IPS-NIHi7 (cell line): ENCODE results near the gene PUM2.

ENCODE experiments used
- DNase-seq: peaks from one replicate; pipeline ENCODE4 v3.0.0; 2012; ENCODE audit warnings: mixed read lengths; ENCODE audit errors: extremely low spot score

Gene PUM2

DNA sequence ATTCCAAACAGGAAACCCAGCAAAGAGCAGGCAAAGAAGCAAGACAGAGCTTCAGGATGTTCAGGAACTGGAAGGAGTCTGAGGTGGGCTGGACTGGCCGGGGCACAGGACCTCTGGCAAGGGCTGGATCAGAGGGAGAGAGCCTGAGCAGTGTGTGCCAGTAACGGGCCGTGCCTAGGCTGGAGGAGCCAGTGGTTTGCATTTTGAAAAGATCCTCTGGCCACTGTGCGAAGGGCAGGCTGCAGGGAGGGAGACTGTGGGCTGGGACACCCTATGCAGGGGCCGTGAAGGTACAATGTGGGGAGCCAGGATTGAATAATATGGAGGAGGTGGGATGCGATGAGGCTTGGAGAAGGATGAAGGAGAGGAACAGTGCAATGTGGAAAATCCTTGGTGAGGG, 119.5 kb downstream of the PUM2 start:
- DNase-seq = peak; percentile 4

DNA sequence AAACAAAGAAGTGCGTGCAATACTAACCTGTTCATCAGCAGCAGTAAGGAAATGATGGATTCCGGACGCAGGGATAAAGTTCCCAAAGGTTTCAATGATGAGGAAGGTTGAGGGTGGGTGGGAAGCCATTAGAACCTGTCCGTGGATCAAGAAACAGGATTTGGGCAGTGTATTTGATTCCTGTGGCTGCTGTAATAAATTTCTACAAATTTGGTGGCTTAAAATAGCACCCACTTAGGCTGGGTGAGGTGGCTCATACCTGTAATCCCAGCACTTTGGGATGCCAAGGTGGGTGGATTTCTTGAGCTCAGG, 120.6 kb downstream of the PUM2 start:
- no peak for DNase-seq

DNA sequence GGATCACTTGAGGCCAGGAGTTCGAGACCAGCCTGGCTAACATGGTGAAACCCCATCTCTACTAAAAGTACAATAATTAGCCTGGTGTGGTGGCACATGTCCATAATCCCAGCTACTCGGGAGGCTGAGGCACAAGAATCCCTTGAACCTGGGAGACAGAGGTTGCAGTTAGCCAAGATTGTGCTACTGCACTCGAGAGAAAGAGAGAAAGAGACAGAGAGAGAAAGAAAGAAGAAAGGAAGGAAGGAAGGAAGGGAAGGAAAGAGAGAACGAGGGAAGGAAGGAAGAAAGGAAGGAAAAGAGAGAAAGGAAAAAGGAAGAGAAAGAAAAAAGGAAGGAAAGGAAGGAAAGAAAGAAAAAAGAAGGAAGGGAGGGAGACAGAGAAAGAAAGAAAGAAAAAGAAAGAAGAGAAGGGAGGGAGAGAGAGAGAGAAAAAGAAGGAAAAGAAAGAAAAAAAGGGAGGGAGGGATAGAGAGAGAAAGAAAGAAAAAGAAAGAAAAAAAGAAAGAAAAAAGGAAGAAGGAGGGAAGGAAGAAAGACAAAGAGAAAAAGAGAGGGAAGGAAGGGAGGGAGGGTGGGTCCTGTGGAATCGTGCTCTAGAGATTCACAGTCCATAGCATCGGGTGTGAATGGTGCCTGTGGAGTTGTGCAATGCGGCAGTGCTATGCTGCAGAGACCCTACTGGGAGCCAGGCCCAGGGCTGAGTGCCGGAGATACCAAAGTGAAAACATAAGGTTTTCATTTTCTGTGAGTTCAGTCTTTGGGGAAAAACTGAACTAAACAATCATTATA, 121.1 kb downstream of the PUM2 start:
- no peak for DNase-seq

DNA sequence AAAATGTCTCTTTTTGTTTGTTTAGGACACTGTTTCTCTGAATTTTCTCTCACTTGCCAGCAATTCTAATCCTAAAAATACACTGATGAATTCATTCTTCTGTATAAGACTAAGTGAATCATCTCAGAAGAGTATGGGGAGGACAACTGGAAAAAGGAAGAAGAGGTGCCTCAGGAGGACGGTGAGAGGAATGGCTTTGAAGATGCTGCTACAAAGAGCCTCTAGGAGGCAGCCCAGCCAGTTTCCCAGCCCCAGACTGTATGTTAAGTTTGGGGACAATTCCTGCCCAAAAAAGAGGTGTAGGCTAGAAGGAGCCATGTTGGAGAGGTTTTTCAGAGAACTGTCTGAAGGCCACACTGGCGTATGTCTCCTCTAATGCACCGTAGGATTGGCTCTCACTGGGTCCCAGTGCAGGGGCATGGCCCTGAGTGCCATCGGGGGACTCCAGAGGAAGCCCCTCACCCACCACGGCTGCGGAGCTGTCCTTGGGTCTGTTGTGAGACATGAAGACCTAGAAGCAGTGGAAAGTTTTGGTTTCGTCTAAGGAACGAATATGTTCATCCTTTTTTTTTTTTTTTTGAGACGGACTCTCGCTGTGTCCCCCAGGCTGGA, 122.6 kb downstream of the PUM2 start:
- DNase-seq = peak; percentile 9

DNA sequence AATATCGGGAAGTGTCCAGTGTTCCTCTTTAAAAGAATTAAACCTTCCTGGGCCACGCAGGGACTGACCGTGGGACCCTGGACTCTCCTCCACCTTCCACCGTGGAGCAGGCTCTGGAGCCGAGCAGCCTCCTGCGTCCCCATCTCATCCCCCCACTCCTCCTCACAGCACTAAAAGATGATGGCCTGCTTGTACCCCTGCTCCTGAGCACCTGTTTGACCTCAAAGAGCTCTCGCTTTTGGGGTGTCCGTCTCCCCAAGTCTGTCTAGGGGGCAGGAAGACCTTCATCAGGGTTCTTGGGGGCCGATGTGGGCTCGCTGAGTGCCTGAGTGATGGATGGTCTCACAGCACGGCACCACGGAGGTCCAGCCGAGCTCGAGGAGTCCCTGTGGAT, 124.5 kb downstream of the PUM2 start:
- DNase-seq = no peak

DNA sequence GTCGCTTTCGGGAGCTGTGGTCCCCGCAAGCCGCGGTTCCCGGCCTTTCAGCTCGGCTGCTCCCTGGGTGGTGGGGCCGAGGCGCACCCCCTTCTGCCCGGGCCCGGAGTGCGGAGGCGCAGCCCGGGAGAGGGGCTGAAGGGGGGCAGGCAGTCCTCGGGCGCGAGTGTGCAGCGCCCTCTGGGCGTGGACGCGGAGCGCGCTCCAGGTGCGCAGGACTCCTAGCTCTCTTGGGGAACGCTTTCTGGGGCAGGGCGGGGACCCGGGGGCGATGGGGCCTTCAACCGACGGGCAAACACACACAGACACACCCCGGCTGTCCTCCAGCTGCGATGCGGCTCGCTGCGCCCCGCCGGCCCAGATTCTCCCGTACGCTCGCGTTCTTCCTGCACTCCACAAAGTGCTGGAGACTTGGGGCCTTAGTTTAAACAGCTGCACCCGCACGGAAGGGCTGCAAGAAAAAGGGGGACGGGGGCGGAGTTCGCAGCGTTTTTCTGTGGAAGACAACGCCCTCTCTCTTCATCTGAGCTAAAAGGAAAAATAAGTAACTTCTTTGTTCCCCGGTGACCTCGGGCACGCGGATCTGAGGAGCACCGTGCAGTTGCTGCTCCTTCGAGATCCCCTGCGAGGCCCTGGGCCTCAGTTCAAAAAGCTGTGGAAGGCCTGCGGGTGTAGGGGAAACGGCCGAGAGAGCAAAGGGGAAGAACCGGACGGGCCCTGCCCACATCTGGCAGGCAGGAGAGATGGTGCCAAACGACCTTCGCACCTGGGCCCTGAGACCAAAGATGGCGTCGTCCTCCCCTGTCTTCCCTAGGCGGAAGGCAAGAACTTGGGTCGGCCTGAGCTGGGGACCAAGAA, 125.1 kb downstream of the PUM2 start:
- peak; percentile 73 for DNase-seq

DNA sequence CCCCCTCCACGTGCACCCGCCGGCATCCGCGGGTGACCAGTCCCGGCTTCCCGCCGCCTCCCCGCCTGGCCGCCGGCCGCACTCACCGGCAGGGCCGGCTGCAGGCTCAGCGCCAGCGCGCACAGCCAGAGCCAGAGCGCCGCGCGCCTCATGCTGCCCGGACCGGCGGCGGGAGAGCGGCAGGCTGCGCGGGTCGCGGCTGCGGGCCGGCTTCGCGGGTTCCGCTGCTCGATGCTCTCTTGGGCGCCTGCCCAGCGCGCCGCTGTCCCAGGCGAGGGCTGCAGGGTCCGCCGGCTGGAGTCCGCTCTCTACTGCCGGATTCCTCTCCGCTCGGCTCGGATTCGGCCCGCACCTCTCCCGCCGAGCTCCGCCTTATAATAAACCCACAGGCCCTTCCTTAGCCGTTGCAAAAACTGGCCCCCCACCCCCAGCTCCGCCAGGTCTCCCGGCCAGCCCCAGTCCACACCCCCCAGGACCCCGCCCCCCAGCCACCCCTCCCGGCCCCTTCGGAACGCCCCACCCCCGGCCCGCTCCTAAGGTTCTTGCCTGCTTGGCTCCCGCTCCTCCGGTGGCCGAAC, 125.8 kb downstream of the PUM2 start, which contains the start of gene SDC1:
SDC1 (minus strand) TSS at position 415 of the 578 bp plus-strand sequence; CDS start at position 152, 263 bp downstream.
- peak; percentile 59 for DNase-seq

DNA sequence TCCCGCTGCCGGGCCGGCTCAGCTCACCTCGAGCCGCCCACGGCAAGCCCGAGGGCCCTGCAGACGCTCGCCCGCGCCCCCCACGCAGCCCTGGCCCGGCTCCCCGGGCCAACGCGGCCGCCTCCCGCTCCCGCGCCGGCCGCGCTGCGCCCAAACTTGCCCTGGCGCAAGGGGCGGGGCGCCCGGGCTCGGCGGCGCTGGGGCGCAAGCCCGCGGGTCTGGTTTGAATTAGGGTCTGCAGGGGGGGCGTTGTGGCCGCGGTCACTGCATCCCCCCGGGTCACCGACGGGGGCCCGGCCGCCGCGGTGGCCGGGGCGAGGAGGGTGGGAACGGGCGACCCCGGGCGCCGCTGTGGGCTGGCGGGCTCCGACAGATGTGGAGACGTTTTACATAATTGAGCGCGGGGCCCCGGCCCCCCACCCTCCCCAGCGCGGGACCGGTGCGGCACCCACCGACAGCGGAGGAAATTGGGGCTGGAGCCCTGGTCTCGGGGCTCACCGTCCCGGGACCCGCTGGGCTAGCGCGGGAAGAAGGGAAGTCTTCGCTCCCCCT, 126.4 kb downstream of the PUM2 start:
- no peak for DNase-seq

DNA sequence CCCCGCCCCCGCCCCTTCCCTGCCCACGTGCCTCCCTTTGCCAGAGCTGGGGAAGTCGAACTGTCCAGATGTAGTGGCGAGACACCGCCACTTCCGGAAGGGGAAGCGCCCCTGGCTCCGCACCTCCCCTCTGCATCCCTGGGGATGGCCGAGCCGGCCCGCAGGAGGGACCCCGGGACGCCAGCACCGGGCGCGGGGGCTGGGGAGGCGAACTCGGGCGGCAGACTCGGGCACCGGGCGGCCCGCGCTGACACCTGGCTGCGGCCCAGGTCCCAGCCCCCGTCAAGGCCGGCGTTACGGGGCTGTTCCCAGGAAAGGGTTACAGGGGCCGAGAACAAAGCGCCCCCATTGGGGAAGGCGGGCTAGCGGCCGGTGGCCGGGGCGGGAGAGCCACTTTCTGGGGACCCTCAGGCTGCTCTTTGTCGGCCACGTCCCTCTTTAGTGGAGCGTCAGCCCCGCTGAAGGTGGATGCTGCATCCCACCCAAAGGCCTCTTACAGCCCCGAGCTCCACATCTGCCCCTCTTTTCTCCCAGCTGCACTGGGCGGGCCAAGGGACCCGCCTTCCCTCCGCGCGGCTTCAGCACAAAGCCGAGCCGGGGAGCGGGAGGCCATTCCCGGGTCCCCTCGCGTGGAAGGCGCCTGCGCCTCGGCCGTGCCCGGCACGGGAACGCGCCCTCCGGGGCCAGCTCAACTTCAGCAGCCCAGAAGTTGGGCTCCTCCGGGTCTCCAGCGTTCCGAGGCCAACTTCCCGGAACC, 127.1 kb downstream of the PUM2 start:
- DNase-seq = peak; percentile 59

DNA sequence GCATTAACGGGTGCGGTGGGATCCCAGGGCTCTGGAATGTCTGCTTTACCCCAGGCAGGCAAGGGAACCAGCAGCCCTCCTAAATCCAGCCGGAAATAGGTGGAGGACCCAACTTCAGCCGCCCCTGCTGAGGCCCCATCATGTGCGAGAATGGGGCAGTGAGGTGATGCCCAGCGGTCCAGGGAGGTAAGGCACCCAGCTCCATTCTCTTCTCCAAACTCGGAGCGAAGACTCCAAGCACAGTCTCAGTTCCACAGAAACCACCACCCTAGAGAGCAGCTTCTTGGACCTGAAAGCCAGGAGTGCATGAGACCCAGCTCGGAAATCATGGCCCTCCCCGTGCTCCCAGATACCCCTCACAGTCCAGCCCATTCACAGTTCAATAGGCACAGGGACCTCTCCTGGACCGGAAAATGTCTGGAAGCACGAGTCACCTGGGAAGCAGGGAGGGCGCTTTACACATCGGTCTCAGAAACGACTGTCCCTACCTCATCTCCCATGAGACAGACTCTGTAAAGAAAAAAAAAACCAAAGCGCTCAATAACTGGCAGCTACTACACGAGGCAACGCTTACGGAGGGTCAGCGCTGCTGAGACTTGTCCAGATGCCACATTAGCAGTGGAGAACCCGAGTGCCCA, 127.8 kb downstream of the PUM2 start:
- no peak for DNase-seq

DNA sequence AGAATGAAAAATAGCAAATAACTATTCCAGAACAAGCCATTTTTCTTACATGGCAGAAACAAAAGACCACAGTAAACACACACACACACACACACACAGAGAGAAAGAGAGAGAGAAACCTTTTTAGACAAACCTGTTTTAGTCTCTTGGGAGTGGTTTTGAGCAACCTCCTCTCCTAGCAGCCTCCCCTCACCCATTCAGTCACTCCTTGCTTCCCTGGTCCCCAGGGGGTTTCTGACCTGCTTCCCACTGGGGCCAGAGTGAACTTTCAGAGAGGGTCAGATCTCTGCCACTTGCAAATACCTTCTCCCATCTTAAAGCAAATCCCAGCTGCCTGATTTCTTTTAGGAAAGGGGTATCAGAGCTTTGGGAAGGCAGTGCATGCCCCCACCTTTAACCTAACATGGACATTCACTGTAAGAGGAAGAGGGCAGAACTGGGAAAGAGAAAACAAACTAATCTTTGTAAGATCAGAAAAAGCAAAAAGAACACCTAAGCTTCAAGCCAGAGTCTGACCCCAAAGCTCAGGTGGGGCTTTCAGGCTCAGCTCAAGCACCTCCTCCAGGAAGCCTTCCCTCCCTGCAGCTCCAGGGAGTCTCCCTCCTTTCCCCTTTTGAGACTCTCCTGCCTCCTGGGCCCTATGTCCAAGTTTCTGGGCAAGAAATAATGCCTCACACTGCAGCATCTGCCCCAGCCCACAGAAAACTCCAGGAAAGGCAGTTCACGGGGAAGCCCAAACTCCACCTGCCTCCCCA, 128.5 kb downstream of the PUM2 start:
- DNase-seq = no peak

DNA sequence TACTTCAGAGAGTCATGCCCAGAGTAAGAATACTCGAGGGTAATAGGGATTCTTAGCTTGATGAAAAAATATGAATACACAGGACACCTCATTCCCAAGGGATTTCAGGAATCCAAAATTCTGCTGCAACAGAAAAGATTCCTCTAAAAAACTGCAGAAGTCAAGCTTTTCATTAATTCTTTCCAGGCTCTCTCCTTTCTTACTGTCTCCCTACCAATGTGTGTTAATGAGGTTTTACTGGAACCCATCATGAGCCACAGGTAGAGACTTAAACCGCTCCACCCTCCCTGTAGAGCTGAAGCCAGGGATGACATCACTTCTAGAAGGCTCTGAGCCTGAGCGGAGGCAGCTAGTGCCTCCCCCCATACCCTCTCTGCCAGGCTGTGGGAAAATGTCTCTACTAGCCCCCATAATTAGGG, 129.1 kb downstream of the PUM2 start:
- DNase-seq = no peak

DNA sequence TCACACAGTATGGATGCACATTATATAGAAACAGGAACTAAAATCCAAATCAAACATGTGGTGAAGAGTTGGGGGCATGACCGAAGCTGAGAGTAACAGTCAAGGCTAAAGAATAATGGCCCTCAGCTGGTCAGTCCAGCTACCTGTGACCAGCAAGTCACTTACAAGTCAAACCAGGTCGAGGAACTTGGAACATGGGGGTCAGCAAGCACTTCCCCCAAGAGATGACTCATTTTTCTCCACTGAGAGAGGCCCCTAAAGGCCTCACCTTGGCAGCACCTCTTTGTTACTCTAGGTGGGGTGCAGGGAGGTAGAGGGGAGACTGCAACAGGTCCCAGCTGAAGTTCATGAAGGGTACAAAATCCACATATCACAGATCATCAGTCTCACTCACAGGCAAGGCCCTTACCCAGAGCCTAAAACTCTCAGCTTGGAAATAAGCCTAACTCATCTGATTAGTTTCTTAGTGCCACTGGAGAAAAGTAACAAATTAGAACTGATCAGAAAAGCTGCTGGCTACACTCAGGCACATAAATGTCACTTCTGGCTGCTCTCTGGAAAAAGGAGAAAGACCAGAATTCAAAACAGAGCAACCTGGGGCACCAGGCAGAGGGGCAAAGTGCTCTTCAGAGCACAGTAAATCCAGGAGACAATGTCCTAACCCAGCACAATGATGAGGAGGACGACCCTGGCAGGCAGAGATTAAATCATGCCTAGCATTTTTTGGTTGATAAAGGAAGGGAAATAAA, 129.7 kb downstream of the PUM2 start:
- DNase-seq = no peak

DNA sequence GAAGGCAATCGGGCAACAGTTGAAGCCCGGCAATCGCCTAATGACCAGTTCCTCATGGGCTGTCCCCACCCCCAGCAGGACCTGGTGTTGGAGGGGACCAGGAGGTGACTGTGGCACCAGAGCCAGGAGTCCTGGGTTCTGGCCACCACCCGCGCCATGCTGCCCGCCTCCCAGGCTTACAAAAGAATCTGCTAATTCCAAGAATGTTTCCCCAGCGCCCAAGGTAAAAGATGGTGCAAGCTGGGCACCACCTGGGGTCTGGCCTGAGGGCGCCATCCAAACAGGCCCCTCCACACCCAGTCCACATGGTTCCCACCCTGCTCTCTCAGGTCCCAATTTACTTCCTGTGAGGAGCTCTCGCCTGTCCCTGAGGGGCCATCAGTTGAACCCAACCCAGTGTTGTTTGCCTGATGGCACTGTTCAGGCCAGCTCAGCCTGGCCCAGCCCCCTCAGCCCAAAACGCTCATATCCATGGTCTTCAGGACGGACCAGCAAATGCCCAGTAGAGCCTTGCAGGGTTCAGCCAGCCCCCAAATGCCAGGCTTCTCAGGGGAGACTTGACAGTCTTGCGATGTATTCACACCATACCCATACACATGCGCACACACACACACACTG, 130.8 kb downstream of the PUM2 start:
- DNase-seq = no peak

DNA sequence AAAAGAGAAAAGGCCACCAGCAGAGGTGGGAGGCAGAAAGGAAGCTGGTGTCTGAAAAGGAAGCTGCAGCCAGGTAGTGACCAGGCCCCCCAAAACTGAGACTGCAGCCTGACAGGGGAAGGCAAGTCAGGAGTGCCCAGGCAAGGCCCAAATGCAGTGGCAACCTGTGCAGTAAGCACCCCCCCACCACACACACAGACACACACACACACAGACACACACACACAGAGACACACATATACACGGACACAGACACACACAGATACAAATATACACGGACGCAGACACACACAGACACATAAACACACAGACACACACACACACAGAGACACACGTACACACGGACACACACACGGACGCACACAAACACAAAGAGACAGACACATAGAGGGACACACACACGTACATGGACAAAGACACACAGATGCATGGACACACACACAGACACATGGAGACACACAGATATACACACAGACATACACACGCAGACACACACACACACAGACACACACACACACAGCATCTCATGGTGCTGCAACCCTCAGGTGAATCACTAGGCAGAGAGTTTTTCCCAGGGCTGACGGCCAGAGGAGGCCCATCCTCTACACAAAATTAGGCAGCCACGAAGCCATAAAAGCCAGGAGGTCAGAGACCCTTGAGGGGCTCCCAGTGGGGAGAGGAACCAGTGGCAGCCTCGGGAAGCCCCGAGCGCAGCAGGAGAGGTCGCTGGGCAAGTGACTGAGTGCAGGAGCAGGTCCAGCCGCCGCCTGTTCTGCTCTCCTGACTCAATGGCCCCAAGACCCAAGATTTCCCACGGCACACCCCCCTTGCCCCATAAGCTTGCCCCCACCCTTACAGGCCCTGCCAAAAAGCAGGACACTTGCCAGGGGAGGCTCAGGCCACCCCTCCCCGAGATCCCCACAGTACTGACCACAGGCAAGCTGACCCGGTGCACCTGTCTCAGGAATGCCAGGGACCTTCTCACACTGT, 132.0 kb downstream of the PUM2 start:
- no peak for DNase-seq

DNA sequence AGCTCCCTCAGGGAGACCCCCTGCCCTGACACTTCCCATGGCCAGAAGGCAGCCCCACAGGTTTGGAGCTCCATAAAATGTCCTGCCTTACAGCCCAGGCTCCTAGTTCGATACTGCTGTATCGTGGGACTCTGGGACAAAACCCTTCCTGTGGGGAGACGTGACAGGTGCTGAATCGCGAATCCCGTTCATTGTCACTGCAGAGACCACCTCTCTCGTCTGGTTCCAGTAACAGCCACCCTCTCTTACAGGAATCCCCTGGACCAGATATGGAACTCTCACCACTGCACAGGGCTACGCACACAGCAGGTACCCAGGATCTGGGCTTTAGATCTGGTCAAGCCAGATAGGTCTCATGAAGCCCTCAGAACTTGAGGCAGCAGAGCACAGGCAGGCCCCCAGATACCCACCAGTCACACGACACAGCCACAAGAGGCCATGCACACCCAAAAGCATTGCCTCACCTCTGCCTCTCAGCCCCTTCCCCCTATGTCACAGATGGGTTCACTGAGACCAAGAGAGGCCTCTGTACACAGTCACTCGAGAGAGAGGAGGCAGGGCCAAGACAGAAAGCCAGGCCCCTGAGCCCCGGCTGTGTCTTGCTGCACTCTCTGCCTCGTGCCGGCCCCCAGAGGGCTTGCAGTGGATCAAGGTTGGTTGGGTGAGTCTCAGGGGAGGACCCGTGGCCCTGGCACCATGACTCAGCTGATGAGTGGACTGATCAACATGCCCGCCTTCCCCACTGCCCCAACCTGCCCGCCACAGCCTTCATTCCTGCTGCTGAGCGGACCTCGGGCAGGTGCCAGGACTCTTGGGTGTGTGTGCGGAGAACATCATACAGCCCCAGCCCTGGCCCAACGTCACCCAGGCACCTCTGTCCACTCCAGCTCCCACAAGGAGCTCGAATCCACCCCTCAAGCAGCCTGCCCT, 133.3 kb downstream of the PUM2 start:
- DNase-seq = no peak
